Esophagus muscularis mucosa (tissue), 4 donors: Measurements from ENCODE around the gene AWAT1. TPM values are rescaled to one million over a fixed set of nuclear protein-coding genes. Genes with fewer than 3 reads are reported as not detected.
"Not testable (repeated sequence)": the region's sequence is repeated elsewhere in the genome, so short reads cannot be mapped to it uniquely, and the experiment has no call there.

Experiments used
- DNase-seq: peaks from one replicate; pipeline ENCODE4 v3.0.0-alpha.2; 2017; ENCODE audit errors: extremely low spot score
- H3K27ac ChIP-seq, 4 donors: fragments of 200-600 bp; sonication (generic); replicated peaks in 1 of 4; 1 replicate in 3 of 4; 2 replicates in 1 of 4; pipeline ENCODE4 v1.5.1; 2016 to 2019; ENCODE audit warnings: mild to moderate bottlenecking in 1 of 4
- H3K27me3 ChIP-seq, 4 donors: fragments of 200-600 bp; sonication (generic); one replicate each; pipeline versions ENCODE4 v1.5.1 to v1.6.0; 2016 to 2019
- H3K36me3 ChIP-seq, 4 donors: fragments of 200-600 bp; sonication (generic); one replicate each; pipeline ENCODE4 v1.5.1; 2016 to 2019
- H3K4me1 ChIP-seq, 4 donors: fragments of 200-600 bp; sonication (generic); one replicate each; pipeline ENCODE4 v1.5.1; 2016 to 2019
- H3K4me3 ChIP-seq, 4 donors: fragments of 200-600 bp; sonication (generic); 1 replicate in 2 of 4; 2 replicates in 2 of 4; pipeline ENCODE4 v1.5.1; 2016 to 2019; ENCODE audit warnings: mild to moderate bottlenecking in 4 of 4, moderate library complexity in 1 of 4
- H3K9me3 ChIP-seq, 4 donors: fragments of 200-600 bp; sonication (generic); 1 replicate in 3 of 4; 2 replicates in 1 of 4; pipeline ENCODE4 v1.5.1; 2016 to 2019
- CTCF ChIP-seq, 3 experiments: fragments of 200-600 bp in 2 of 3; fragments of 450-650 bp in 1 of 3; sonication (generic) in 2 of 3; IDR thresholded peaks; one replicate each; pipeline ENCODE4 v1.5.1; 2017 to 2019; ENCODE audit warnings: antibody characterized with exemption in 3 of 3, mild to moderate bottlenecking in 2 of 3, moderate library complexity in 1 of 3
- EP300 ChIP-seq: sonication (generic); formaldehyde crosslinking; IDR thresholded peaks from one replicate; pipeline ENCODE4 v1.6.1; 2017; ENCODE audit warnings: antibody characterized with exemption
- POLR2A ChIP-seq: fragments of 450-650 bp; IDR thresholded peaks from one replicate; pipeline ENCODE4 v1.6.1; 2017; ENCODE audit warnings: antibody characterized with exemption, moderate library complexity, mild to moderate bottlenecking, low read depth
- POLR2AphosphoS5 ChIP-seq, 2 donors: sonication (generic); formaldehyde crosslinking; IDR thresholded peaks; one replicate each; pipeline ENCODE4 v1.6.1; 2017; ENCODE audit warnings: antibody characterized with exemption in 2 of 2
- WGBS: methylation state at CpG from one replicate; pipeline ENCODE4 v1.1.5; 2018; 5-methylcytosine and 5-hydroxymethylcytosine counted together
- intact Hi-C: fragments of 100-400 bp; cut with DNase I; formaldehyde crosslinking; loops from one replicate; pipeline ENCODE4 v1.15.1; 2023
- total RNA-seq, 4 donors: library from RNA; depleted of rRNA; stranded (reverse); fragments of >200 nt; gene quantifications; one replicate each; pipeline versions ENCODE4 v1.1.0 to v1.2.1, GENCODE V29; 2016

The AWAT1 gene
- total RNA-seq, 4 donors from 2014 or later = not detected

GRCh38 chrX:70241501-70241900 lies 7.0 kb downstream of the AWAT1 start:
- WGBS = 79% methylated on average over 2 of the region's 2 CpGs
- intact Hi-C loops = no loop called here

GRCh38 chrX:70243601-70244000 lies 9.1 kb downstream of the AWAT1 start:
- H3K27ac ChIP-seq, H3K27me3 ChIP-seq, H3K36me3 ChIP-seq, H3K9me3 ChIP-seq, H3K4me3 ChIP-seq, DNase-seq, intact Hi-C loops, H3K4me1 ChIP-seq: not testable (repeated sequence)
- 70% methylated on average over 5 of the region's 5 CpGs for WGBS

More at GRCh38 chrX:70241501-70241900, 7.0 kb downstream of the AWAT1 start:
- DNase-seq = no peak
- H3K36me3 ChIP-seq = no peaks in the 10 kb centered on the region
- no peaks in the 10 kb centered on the region for H3K27me3 ChIP-seq
- TF ChIP-seq POLR2AphosphoS5 (IDR thresholded peaks at IDR 0.05) = no peak
- TF ChIP-seq CTCF (IDR thresholded peaks at IDR 0.05) = no peak
- no peak for TF ChIP-seq EP300
- TF ChIP-seq POLR2A = no peak
- H3K4me3 ChIP-seq = no peak overlapping the region
- H3K4me1 ChIP-seq = no peaks in the 10 kb centered on the region
- no peak overlapping the region for H3K27ac ChIP-seq
- no peaks in the 10 kb centered on the region for H3K9me3 ChIP-seq

- Histone ChIP-seq H3K27me3 (no peaks in the 10 kb centered on the region), H3K27ac (no peak overlapping the region), H3K9me3 (no peaks in the 10 kb centered on the region), H3K36me3 (no peaks in the 10 kb centered on the region), H3K4me3 (no peak overlapping the region), H3K4me1 (no peaks in the 10 kb centered on the region)
- intact Hi-C loops = no loop called here
- no peak for DNase-seq
- TF ChIP-seq CTCF (IDR thresholded peaks at IDR 0.05) (no peak), POLR2A (no peak), EP300 (no peak), POLR2AphosphoS5 (IDR thresholded peaks at IDR 0.05) (no peak)
- WGBS = 64% methylated on average over 6 of the region's 6 CpGs
Measured at GRCh38 chrX:70244881-70245280, 10.4 kb downstream of the AWAT1 start.

- Histone ChIP-seq H3K27me3 (no peaks in the 10 kb centered on the region), H3K9me3 (no peaks in the 10 kb centered on the region), H3K4me3 (no peak overlapping the region), H3K4me1 (no peaks in the 10 kb centered on the region), H3K36me3 (no peaks in the 10 kb centered on the region), H3K27ac (no peak overlapping the region)
- no peak for TF ChIP-seq POLR2A
- no peak for TF ChIP-seq CTCF (IDR thresholded peaks at IDR 0.05)
- TF ChIP-seq EP300 = no peak
- no peak for TF ChIP-seq POLR2AphosphoS5 (IDR thresholded peaks at IDR 0.05)
- no peak for DNase-seq
- intact Hi-C loops = no loop called here
- 90% methylated on average over 2 of the region's 2 CpGs for WGBS
Measured at GRCh38 chrX:70247252-70247651, 12.8 kb downstream of the AWAT1 start.

GRCh38 chrX:70252491-70252890 lies 18.0 kb downstream of the AWAT1 start:
- intact Hi-C loops = no loop called here
- TF ChIP-seq POLR2A (no peak), EP300 (no peak), POLR2AphosphoS5 (IDR thresholded peaks at IDR 0.05) (no peak), CTCF (IDR thresholded peaks at IDR 0.05) (no peak)

More at GRCh38 chrX:70252491-70252890, 18.0 kb downstream of the AWAT1 start:
- H3K27ac ChIP-seq = no peak overlapping the region
- no peak overlapping the region for H3K4me3 ChIP-seq
- no peak for DNase-seq
- no peaks in the 10 kb centered on the region for H3K9me3 ChIP-seq
- H3K27me3 ChIP-seq = no peaks in the 10 kb centered on the region
- 52% methylated on average over 2 of the region's 2 CpGs for WGBS
- no peaks in the 10 kb centered on the region for H3K4me1 ChIP-seq
- no peaks in the 10 kb centered on the region for H3K36me3 ChIP-seq
